AG10803 (cell line): ENCODE measurements around the gene STARD10.

Source experiments
- DNase-seq: peaks from one replicate; pipeline ENCODE4 v3.0.0; 2010; ENCODE audit warnings: low read depth
- H3K4me3 ChIP-seq: 2 replicates; pipeline ENCODE4 v1.5.1; 2011; ENCODE audit warnings: mild to moderate bottlenecking, low read length, control low read depth
- CTCF ChIP-seq: conservative IDR thresholded peaks from 2 replicates; pipeline ENCODE4 v1.5.1; 2011; ENCODE audit warnings: mild to moderate bottlenecking, low read length, control low read depth, inconsistent platforms

STARD10 gene

DNA sequence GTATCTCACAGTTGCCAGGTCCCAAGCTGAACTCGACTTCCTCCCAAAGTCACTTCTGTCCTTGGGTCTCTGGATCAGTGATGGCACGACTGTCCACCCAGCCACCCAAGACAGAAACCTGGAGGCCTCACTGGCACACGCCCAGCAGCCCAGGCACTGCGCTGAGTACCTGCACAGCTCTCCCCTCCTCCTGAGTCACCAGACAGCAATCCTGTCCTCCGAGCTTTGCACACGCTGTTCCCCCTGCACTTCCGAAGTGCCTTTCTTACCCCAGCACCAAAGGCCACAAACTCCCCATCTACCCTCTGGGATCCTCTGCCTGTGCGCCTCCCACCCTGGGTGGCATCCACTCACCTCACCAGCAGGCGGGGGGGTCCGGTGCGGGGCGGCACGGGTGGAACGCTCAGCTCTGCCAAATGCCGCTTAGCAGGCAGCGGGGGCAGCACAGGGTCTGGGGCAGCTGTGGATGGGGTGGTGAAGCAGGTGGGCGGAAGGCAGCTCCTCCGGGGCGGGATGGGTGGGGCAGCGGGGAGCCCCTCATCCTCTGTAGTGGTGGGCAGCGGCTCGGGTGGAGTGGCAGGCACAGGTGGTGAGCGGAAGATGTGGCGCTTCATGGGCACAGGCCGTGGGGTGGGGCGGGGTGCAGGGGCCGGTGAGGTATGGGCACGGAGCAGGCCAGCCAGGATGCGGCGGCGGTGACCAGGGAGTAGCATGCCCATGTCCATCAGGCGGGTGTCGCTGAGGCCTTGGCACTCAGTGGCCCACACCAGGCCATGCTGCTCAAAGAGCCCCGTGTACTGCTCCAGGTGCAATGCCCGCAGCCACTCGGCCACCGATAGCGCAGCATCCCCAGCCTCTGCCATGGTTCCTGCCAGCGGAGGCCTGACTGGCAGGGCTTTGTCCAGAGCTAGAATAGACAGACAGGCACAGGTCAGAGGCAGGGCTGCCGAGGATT, 67.3 kb downstream of the STARD10 start:
- TF ChIP-seq CTCF = no peak
- no peak for DNase-seq
- H3K4me3 ChIP-seq = no peak overlapping the region

GRCh38 chr11:72725724-72726028, 68.2 kb downstream of the STARD10 start:
- DNase-seq = no peak
- no peak overlapping the region for H3K4me3 ChIP-seq
- TF ChIP-seq CTCF = no peak

DNA sequence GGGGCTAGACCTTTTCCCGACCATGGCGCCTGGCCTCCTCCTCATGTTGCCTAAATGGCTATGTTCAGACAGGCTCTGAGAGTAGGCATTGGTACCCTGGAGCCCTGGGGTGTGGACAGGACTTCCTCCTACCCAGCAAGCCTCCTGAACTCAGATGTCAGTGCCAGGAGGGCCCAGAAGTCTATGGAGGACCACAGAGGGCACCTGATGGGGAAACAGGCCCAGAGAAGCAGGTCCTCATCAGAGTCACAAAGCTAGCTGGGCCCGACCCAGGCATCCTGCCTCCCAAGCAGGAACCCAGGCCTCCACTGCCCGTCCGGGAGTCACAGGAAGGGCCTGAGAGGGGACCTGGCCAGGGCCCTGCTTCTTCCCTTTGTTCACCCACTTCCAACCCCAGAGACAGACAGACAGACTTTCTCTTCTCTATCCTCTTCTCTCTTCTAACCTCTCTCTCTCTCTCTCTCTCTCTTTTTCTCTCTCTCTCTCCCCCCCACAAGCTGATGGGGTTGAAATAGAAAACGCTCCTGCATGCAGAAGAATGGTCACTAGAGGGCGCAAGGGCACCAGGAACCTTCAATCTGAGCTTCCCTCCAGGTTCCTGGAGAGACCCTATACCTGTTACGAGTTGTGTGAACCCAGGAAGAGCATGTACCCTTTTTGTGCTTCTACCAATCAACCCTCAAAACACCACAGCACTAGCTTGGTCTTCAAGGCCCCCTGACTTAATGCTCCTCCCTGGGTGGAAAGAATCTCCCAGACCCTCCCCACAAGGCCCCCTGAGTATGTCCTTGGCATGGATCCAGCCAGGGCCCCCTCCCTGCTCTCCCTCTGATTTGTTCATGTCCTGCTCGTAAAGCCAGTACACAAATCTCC, 68.8 kb downstream of the STARD10 start:
- peak; percentile 79 for DNase-seq
- H3K4me3 ChIP-seq = no peak overlapping the region
- peak; percentile 86 for TF ChIP-seq CTCF

- H3K4me3 ChIP-seq = no peak overlapping the region
- TF ChIP-seq CTCF = no peak
- DNase-seq = no peak
Measured at GRCh38 chr11:72724021-72724551, 69.8 kb downstream of the STARD10 start.

GRCh38 chr11:72723508-72723907, 70.3 kb downstream of the STARD10 start:
- no peak for DNase-seq
- no peak for TF ChIP-seq CTCF
- H3K4me3 ChIP-seq = no peak overlapping the region

- no peak for TF ChIP-seq CTCF
- H3K4me3 ChIP-seq = peak overlapping the region; percentile 84
- peak; percentile 88 for DNase-seq
Measured at GRCh38 chr11:72722050-72722748, 71.6 kb downstream of the STARD10 start.
